IPS-20b (cell line): ENCODE data around the gene UGT1A10.

Source experiments
- H3K27ac ChIP-seq: one replicate; pipeline ENCODE4 v1.5.1; 2013; ENCODE audit warnings: low read length
- H3K27me3 ChIP-seq: 2 replicates; pipeline ENCODE4 v1.6.1; 2013; ENCODE audit warnings: mild to moderate bottlenecking, low read length, inconsistent platforms; ENCODE audit not compliant: insufficient read depth
- H3K36me3 ChIP-seq: 2 replicates; pipeline ENCODE4 v1.6.1; 2013; ENCODE audit warnings: low read depth, mild to moderate bottlenecking, inconsistent platforms, low read length, moderate library complexity; ENCODE audit not compliant: insufficient read depth
- H3K4me1 ChIP-seq: 2 replicates; pipeline ENCODE4 v1.6.1; 2013; ENCODE audit warnings: mild to moderate bottlenecking, control low read depth, inconsistent platforms, low read length, moderate library complexity; ENCODE audit not compliant: insufficient read depth
- H3K4me3 ChIP-seq: 2 replicates; pipeline ENCODE4 v1.5.1; 2013; ENCODE audit warnings: mild to moderate bottlenecking, low read length, inconsistent platforms
- H3K9ac ChIP-seq: 2 replicates; pipeline ENCODE4 v1.6.1; 2013; ENCODE audit warnings: low read depth, mild to moderate bottlenecking, inconsistent platforms, low read length, moderate library complexity
- H3K9me3 ChIP-seq: 2 replicates; pipeline ENCODE4 v1.6.1; 2013; ENCODE audit warnings: mild to moderate bottlenecking, low read depth, low read length, inconsistent platforms; ENCODE audit not compliant: insufficient read depth

The UGT1A10 gene

GRCh38 chr2:233803292-233803911 is 167.2 kb downstream of the UGT1A10 start:
- H3K9ac ChIP-seq = no peak overlapping the region
- no peaks in the 10 kb centered on the region for H3K36me3 ChIP-seq
- H3K4me3 ChIP-seq = no peak overlapping the region
- no peaks in the 10 kb centered on the region for H3K9me3 ChIP-seq
- no peaks in the 10 kb centered on the region for H3K27me3 ChIP-seq
- no peaks in the 10 kb centered on the region for H3K4me1 ChIP-seq
- H3K27ac ChIP-seq = no peak overlapping the region

DNA sequence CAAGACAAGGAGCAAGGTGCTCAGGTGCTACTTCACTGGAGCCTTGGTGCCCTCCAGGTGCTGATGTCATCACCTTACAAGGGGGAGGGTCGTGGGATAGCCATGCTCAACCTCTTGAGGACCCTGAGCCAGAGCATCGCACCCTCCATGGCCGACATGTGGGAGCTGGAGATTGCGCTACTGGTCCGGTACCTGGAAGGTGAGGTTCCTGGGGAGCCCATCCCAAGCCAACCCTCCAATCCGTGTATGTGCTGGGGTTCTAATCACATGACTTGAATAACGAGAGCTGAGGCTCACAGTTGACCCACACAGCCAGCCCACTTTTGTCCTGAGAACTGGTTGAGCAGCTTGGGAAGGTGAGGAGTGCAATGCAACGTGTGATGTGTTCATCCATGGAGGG is 167.7 kb downstream of the UGT1A10 start:
- H3K9ac ChIP-seq = no peak overlapping the region
- H3K27me3 ChIP-seq = no peaks in the 10 kb centered on the region
- H3K4me1 ChIP-seq = no peaks in the 10 kb centered on the region
- H3K27ac ChIP-seq = no peak overlapping the region
- H3K9me3 ChIP-seq = no peaks in the 10 kb centered on the region
- no peaks in the 10 kb centered on the region for H3K36me3 ChIP-seq
- H3K4me3 ChIP-seq = no peak overlapping the region

GRCh38 chr2:233807215-233807865 is 171.1 kb downstream of the UGT1A10 start:
- H3K4me3 ChIP-seq = no peak overlapping the region
- no peak overlapping the region for H3K27ac ChIP-seq
- no peaks in the 10 kb centered on the region for H3K4me1 ChIP-seq
- H3K9me3 ChIP-seq = no peaks in the 10 kb centered on the region
- no peaks in the 10 kb centered on the region for H3K27me3 ChIP-seq
- H3K36me3 ChIP-seq = no peaks in the 10 kb centered on the region
- no peak overlapping the region for H3K9ac ChIP-seq

DNA sequence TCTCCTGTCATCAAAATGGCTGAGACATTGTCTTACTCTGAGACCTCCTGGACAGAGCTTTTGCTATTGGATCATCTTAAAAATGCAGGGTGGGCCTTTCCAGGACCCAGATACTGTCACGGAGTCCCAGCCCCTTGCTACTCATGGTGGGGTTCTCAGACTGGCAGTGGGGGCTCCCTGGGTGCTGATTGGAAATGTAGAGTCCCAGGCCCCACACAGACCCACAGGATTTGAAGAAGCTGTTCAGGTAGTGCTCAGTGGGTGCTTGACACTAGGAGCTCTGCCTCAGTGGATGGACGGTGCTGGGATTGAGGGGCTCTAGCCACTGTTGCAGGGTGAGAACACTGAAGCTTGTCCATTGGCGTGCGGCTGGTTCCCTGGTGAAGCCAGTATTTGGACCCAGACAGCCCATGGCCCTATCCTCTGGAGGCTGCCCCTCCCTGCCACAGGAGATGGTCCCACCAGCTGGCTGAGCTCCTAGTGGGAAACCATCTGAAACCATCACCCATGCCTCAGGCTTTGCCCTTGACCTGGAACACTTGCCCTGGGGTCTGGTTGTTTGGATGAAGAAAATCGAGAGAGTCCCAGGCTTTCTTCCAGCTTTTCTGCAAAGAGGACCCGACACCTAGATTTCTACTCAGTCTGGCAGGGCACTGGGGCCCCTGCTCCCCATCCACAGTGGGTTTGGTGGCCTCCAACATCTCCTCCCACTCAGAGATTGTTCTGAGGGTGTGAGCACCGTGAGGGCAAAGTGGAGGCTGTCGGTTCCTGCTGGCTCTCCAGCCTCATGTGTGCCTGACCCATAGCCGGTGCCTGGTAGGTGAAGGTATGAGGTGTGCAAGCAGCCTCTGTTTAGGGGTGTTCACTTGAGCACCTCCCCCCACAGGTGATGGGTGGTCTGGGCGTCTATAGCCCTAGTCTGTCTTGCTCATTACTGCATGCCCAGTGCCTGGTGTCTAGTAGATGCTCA is 172.0 kb downstream of the UGT1A10 start:
- Histone ChIP-seq H3K9ac (no peak overlapping the region), H3K4me3 (no peak overlapping the region), H3K27me3 (no peaks in the 10 kb centered on the region), H3K9me3 (no peaks in the 10 kb centered on the region), H3K36me3 (no peaks in the 10 kb centered on the region), H3K4me1 (no peaks in the 10 kb centered on the region), H3K27ac (no peak overlapping the region)

- Histone ChIP-seq H3K4me3 (no peak overlapping the region), H3K36me3 (no peaks in the 10 kb centered on the region), H3K27ac (no peak overlapping the region), H3K4me1 (no peaks in the 10 kb centered on the region), H3K9ac (no peak overlapping the region), H3K27me3 (no peaks in the 10 kb centered on the region), H3K9me3 (no peaks in the 10 kb centered on the region)
These were observed 174.1 kb downstream of the UGT1A10 start for GRCh38 chr2:233810385-233810784.

GRCh38 chr2:233811087-233811486 is 174.8 kb downstream of the UGT1A10 start:
- no peak overlapping the region for H3K4me3 ChIP-seq
- no peaks in the 10 kb centered on the region for H3K9me3 ChIP-seq
- H3K4me1 ChIP-seq = no peaks in the 10 kb centered on the region
- H3K27ac ChIP-seq = no peak overlapping the region
- no peaks in the 10 kb centered on the region for H3K27me3 ChIP-seq
- H3K9ac ChIP-seq = no peak overlapping the region
- no peaks in the 10 kb centered on the region for H3K36me3 ChIP-seq

DNA sequence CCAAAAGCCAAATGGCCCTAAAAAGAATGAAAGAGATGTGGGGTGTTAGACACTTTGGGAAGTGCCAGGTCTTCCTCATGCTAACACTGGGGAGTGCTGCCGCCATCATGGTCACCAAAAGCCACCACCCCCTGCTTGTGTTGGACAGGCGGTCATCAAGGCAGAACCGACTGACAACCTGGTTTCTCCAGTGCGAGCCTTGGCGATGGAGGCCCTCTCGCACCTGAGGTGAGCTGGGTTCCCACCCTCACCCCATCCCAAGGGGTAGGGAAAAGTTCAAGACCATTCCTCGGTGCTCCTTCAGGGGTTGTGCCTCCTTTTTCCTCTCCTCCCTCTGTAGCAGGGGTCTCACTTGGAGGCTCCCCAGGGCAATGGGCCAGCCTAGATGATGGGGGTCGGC is 175.5 kb downstream of the UGT1A10 start:
- H3K36me3 ChIP-seq = no peaks in the 10 kb centered on the region
- no peaks in the 10 kb centered on the region for H3K27me3 ChIP-seq
- H3K4me1 ChIP-seq = no peaks in the 10 kb centered on the region
- no peaks in the 10 kb centered on the region for H3K9me3 ChIP-seq
- H3K9ac ChIP-seq = no peak overlapping the region
- H3K27ac ChIP-seq = no peak overlapping the region
- no peak overlapping the region for H3K4me3 ChIP-seq

DNA sequence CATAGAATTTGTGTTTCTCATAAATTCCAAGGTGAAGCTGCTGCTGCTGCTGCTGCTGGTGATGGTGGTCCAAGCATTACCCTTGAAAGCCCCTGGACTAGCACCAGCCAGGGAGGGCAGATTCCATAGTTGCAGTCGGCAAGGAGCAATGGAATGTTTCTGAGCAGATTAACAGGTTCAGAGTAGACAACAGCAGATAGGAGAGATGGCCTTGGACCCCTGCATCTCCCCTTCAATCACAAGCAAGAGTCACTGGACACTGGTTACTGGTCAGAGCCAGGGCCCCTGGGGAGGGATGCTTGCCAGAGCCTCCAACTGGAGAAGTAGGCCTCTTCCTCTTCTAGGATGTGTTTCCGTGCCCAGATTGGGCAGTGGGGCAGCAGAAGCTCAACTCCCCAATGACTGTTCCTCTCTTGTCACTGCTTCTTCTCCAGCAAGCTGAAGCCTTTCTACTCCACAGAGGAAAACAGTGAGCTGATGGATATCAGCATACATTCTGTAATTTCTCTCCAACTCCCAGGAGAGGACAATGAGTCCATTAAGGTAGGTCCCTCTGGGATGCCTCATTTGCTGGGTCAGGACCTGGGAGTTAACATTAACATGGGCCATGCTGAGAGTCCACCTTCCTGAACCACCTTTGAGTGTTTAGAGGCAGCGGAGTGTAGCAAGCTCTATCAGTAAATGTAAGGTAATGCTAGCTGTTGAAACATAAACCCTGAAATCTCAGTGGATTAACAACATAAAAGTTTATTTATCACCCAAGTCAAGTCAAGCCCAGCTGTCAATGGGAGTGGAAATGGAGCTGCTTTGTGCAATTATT is 177.2 kb downstream of the UGT1A10 start:
- Histone ChIP-seq H3K36me3 (no peaks in the 10 kb centered on the region), H3K27ac (no peak overlapping the region), H3K4me3 (no peak overlapping the region), H3K4me1 (no peaks in the 10 kb centered on the region), H3K27me3 (no peaks in the 10 kb centered on the region), H3K9me3 (no peaks in the 10 kb centered on the region), H3K9ac (no peak overlapping the region)

GRCh38 chr2:233814056-233814835 is 178.0 kb downstream of the UGT1A10 start:
- no peaks in the 10 kb centered on the region for H3K9me3 ChIP-seq
- H3K36me3 ChIP-seq = no peaks in the 10 kb centered on the region
- no peak overlapping the region for H3K9ac ChIP-seq
- H3K4me3 ChIP-seq = no peak overlapping the region
- H3K27me3 ChIP-seq = no peaks in the 10 kb centered on the region
- no peak overlapping the region for H3K27ac ChIP-seq
- H3K4me1 ChIP-seq = no peaks in the 10 kb centered on the region

GRCh38 chr2:233815861-233816260 is 179.6 kb downstream of the UGT1A10 start:
- no peaks in the 10 kb centered on the region for H3K4me1 ChIP-seq
- H3K9me3 ChIP-seq = no peaks in the 10 kb centered on the region
- no peak overlapping the region for H3K9ac ChIP-seq
- no peak overlapping the region for H3K27ac ChIP-seq
- no peaks in the 10 kb centered on the region for H3K27me3 ChIP-seq
- no peaks in the 10 kb centered on the region for H3K36me3 ChIP-seq
- no peak overlapping the region for H3K4me3 ChIP-seq

GRCh38 chr2:233816334-233816733 is 180.1 kb downstream of the UGT1A10 start:
- H3K36me3 ChIP-seq = no peaks in the 10 kb centered on the region

More at GRCh38 chr2:233816334-233816733, 180.1 kb downstream of the UGT1A10 start:
- Histone ChIP-seq H3K4me1 (no peaks in the 10 kb centered on the region), H3K27ac (no peak overlapping the region), H3K4me3 (no peak overlapping the region), H3K9me3 (no peaks in the 10 kb centered on the region), H3K27me3 (no peaks in the 10 kb centered on the region), H3K9ac (no peak overlapping the region)
